IMR-90 (cell line): ENCODE data around the gene MYH10. TPM values are rescaled to one million over a fixed set of nuclear protein-coding genes. Genes with fewer than 3 reads are reported as not detected.

Experiments used
- ATAC-seq: fragments of 200-7000 bp; cut with Tn5 transposase; 2 replicates; pipeline ENCODE4 v1.9.1; 2020; ENCODE audit warnings: low read depth, mild to moderate bottlenecking, moderate library complexity
- BruUV-seq: library from RNA; stranded (reverse); fragments of 400-500 nt; replicated peaks from 2 replicates; lab custom pipeline; 2021; lab: Mats Ljungman, UMichigan
- CTCF ChIA-PET: fragments of 300-600 bp; formaldehyde crosslinking; extraction: SDS; loops from one replicate; lab custom pipeline; 2021; ENCODE audit warnings: antibody characterized with exemption; lab: Yijun Ruan, JAX
- POLR2A ChIA-PET: fragments of 300-600 bp; sonication (Branson Sonifier 250); formaldehyde crosslinking; loops from one replicate; lab custom pipeline; 2022; ENCODE audit warnings: antibody characterized with exemption; ENCODE audit not compliant: unreplicated experiment; lab: Charles Lee
- DNase-seq: peaks from one replicate; pipeline ENCODE4 v3.0.0; 2013
- H2AFZ ChIP-seq: replicated peaks from 2 replicates; pipeline ENCODE3; 2013; ENCODE audit warnings: low read length, mild to moderate bottlenecking; ENCODE audit not compliant: poor library complexity
- H2AK5ac ChIP-seq: 2 replicates; pipeline ENCODE4 v1.6.1; 2013; ENCODE audit warnings: low read depth, low read length, inconsistent platforms
- H2AK9ac ChIP-seq: replicated peaks from 2 replicates; pipeline ENCODE3; 2013; ENCODE audit warnings: mild to moderate bottlenecking, low read depth, low read length, moderate library complexity; ENCODE audit not compliant: poor library complexity
- H2BK120ac ChIP-seq: 2 replicates; pipeline ENCODE4 v1.6.1; 2013; ENCODE audit warnings: low read depth, low read length, inconsistent platforms
- H2BK15ac ChIP-seq: 3 replicates; pipeline ENCODE4 v1.6.1; 2013; ENCODE audit warnings: low read depth, low read length, inconsistent platforms
- H2BK20ac ChIP-seq: 2 replicates; pipeline ENCODE4 v1.6.1; 2013; ENCODE audit warnings: low read depth, mild to moderate bottlenecking, inconsistent platforms, low read length, moderate library complexity
- H2BK5ac ChIP-seq: 2 replicates; pipeline ENCODE4 v1.6.1; 2013; ENCODE audit warnings: mild to moderate bottlenecking, low read depth, low read length, inconsistent platforms; ENCODE audit not compliant: poor library complexity, severe bottlenecking
- H3K14ac ChIP-seq: replicated peaks from 2 replicates; pipeline ENCODE4 v1.6.1; 2013; ENCODE audit warnings: low read depth, low read length, inconsistent platforms
- H3K18ac ChIP-seq: 2 replicates; pipeline ENCODE4 v1.6.1; 2013; ENCODE audit warnings: low read depth, low read length, control low read depth
- H3K23ac ChIP-seq: 2 replicates; pipeline ENCODE4 v1.6.1; 2013; ENCODE audit warnings: low read depth, low read length, inconsistent platforms
- H3K27ac ChIP-seq: 2 replicates; pipeline ENCODE4 v1.5.1; 2013; ENCODE audit warnings: mild to moderate bottlenecking, control low read depth, low read length; ENCODE audit not compliant: insufficient read depth
- H3K27me3 ChIP-seq: 2 replicates; pipeline ENCODE4 v1.6.1; 2013; ENCODE audit warnings: low read length; ENCODE audit not compliant: control insufficient read depth, insufficient read depth
- H3K36me3 ChIP-seq: 2 replicates; pipeline ENCODE4 v1.6.1; 2013; ENCODE audit warnings: low read length, mixed read lengths; ENCODE audit not compliant: control insufficient read depth, insufficient read depth
- H3K4ac ChIP-seq: 2 replicates; pipeline ENCODE4 v1.6.1; 2013; ENCODE audit warnings: low read depth, low read length, inconsistent platforms
- H3K4me1 ChIP-seq: 2 replicates; pipeline ENCODE4 v1.6.1; 2013; ENCODE audit warnings: low read length, mixed read lengths; ENCODE audit not compliant: control insufficient read depth, insufficient read depth
- H3K4me2 ChIP-seq: 2 replicates; pipeline ENCODE4 v1.6.1; 2013; ENCODE audit warnings: low read depth, mild to moderate bottlenecking, control low read depth, low read length, moderate library complexity
- H3K4me3 ChIP-seq: 2 replicates; pipeline ENCODE4 v1.5.1; 2013; ENCODE audit warnings: low read depth, mild to moderate bottlenecking, control low read depth, low read length, moderate library complexity; ENCODE audit not compliant: insufficient read depth
- H3K56ac ChIP-seq: 2 replicates; pipeline ENCODE4 v1.6.1; 2013; ENCODE audit warnings: low read length, inconsistent platforms; ENCODE audit not compliant: insufficient read depth; ENCODE audit errors: extremely low read depth
- H3K79me1 ChIP-seq, 2 experiments: 2 replicates each; pipeline ENCODE4 v1.6.1; 2013; ENCODE audit warnings: low read length in 2 of 2, inconsistent platforms in 1 of 2, low read depth in 1 of 2
- H3K9ac ChIP-seq: 2 replicates; pipeline ENCODE4 v1.6.1; 2013; ENCODE audit warnings: low read depth, low read length, control low read depth
- H3K9me1 ChIP-seq: 2 replicates; pipeline ENCODE4 v1.6.1; 2013; ENCODE audit warnings: low read length, inconsistent platforms; ENCODE audit not compliant: insufficient read depth
- H3K9me3 ChIP-seq: 2 replicates; pipeline ENCODE4 v1.6.1; 2013; ENCODE audit warnings: low read length; ENCODE audit not compliant: control insufficient read depth, insufficient read depth
- H4K20me1 ChIP-seq: 2 replicates; pipeline ENCODE4 v1.6.1; 2013; ENCODE audit warnings: low read length, inconsistent platforms; ENCODE audit not compliant: insufficient read depth
- H4K5ac ChIP-seq: 2 replicates; pipeline ENCODE4 v1.6.1; 2013; ENCODE audit warnings: mild to moderate bottlenecking, low read depth, low read length, control low read depth
- H4K8ac ChIP-seq, 2 experiments: 2 replicates each; pipeline ENCODE4 v1.6.1; 2013; ENCODE audit warnings: low read depth in 2 of 2, low read length in 2 of 2, control low read depth in 1 of 2, inconsistent platforms in 1 of 2
- H4K91ac ChIP-seq: 2 replicates; pipeline ENCODE4 v1.6.1; 2013; ENCODE audit warnings: low read depth, low read length, inconsistent platforms; ENCODE audit not compliant: insufficient read depth
- MAZ ChIP-seq: IDR thresholded peaks from 2 replicates; pipeline ENCODE4 v1.6.1; 2012; ENCODE audit warnings: low read depth, mild to moderate bottlenecking, low read length, improper control_type of control experiment, moderate library complexity, borderline replicate concordance
- POLR2A ChIP-seq: IDR thresholded peaks from 2 replicates; pipeline ENCODE4 v1.6.1; 2012; ENCODE audit warnings: mild to moderate bottlenecking, low read depth, low read length
- WGBS, 2 experiments: methylation state at CpG; one replicate each; pipeline versions ENCODE4 v1.1.5 to v1.1.7; 2013; ENCODE audit warnings: missing lambda C conversion rate in 2 of 2; ENCODE audit not compliant: insufficient read length in 1 of 2; ENCODE audit errors: extremely low coverage in 2 of 2; 5-methylcytosine and 5-hydroxymethylcytosine counted together
- dilution Hi-C: fragments of 300-500 bp; cut with HindIII; formaldehyde crosslinking; loops from one replicate; pipeline ENCODE4 v1.14.3; 2018; ENCODE audit warnings: low sequenced_read_pairs; ENCODE audit not compliant: unreplicated experiment
- in situ Hi-C: fragments of 300-500 bp; cut with MboI; formaldehyde crosslinking; loops from 3 replicates; pipeline ENCODE4 v1.14.3; 2019; ENCODE audit warnings: low sequenced_read_pairs, inconsistent platforms, mixed read lengths
- intact Hi-C: fragments of 100-400 bp; cut with micrococcal nuclease; formaldehyde crosslinking; loops from 2 replicates; pipeline ENCODE4 v1.10.0; 2022
- polyA plus RNA-seq, 3 experiments: library from polyadenylated mRNA; depleted of rRNA; stranded (reverse); fragments of >200 nt; gene quantifications; 2 replicates each; pipeline ENCODE4 v1.2.3, GENCODE V29; 2012; ENCODE audit warnings: low replicate concordance in 1 of 3
- total RNA-seq: library from RNA; depleted of rRNA; stranded (reverse); fragments of >200 nt; gene quantifications from 2 replicates; pipeline ENCODE4 v1.2.3, GENCODE V29; 2012
- TF ChIP-seq, protein P1 (sequence below): fragments of 150-350 bp; IDR thresholded peaks from 2 replicates; pipeline ENCODE4 v1.6.1; 2016; ENCODE audit warnings: low read depth, mild to moderate bottlenecking, low read length, moderate library complexity, borderline replicate concordance

The MYH10 gene
- total and polyA plus RNA-seq, 2 of the 4 experiments (the other 2 are of a cell fraction): 71.2 to 95.2 TPM

DNA sequence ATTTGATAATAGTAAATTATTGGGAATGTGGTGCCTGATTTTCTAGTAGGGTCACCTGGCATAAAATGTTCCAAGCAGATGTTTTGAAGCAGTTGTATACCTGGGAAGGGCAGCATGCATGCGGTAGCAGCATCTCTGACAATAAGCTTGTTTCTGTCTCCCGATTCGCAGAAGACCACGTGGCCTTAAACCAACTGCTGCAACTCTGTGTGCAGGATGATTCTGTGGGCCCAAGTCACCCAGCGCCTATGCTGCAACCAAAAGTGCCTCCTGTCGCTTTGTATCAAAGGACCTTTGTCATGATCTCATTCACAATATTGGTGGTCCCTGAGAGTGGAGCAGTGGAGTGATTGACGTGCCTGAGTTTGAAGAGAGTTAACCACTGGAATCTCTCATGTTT lies 186.8 kb downstream of the MYH10 start:
- H3K56ac ChIP-seq: no peak overlapping the region
- H2BK5ac ChIP-seq: no peak overlapping the region
- peaks cover 24 to 60% of the 10 kb centered on the region in 2 experiments for H3K79me1 ChIP-seq
- no peak for ATAC-seq
- no peaks in the 10 kb centered on the region for H3K9me3 ChIP-seq
- H3K9ac ChIP-seq: no peak overlapping the region
- H4K5ac ChIP-seq: no peak overlapping the region
- no peak for DNase-seq
- no peak overlapping the region for H2BK20ac ChIP-seq
- H3K9me1 ChIP-seq: peaks cover 4% of the 10 kb centered on the region; the same call in 1 of the 2 replicates
- in situ Hi-C loops (no loop called here), intact Hi-C loops (loop anchor here (5.0 kb wide), 1 partner anchor 44 kb away; no protein-coding TSS in a partner anchor), dilution Hi-C loops (no loop called here)
- no peak overlapping the region for H3K27ac ChIP-seq
- no peak overlapping the region for H3K4me2 ChIP-seq
- peaks cover 60% of the 10 kb centered on the region for H4K20me1 ChIP-seq
- peaks cover 2% of the 10 kb centered on the region; the same call in 1 of the 2 replicates for H3K4me1 ChIP-seq
- H2BK120ac ChIP-seq: no peak overlapping the region
- ChIA-PET CTCF (no interaction called here), POLR2A (no interaction called here)
- H3K36me3 ChIP-seq: peaks cover 25% of the 10 kb centered on the region
- H4K8ac ChIP-seq: no peak overlapping the region
- no peak overlapping the region for H2BK15ac ChIP-seq
- H3K4me3 ChIP-seq: no peak overlapping the region
- BruUV-seq: no TSS peak
- H3K18ac ChIP-seq: no peak overlapping the region
- H3K27me3 ChIP-seq: no peaks in the 10 kb centered on the region
- no peak overlapping the region; the same call in 1 of the 2 replicates for H3K23ac ChIP-seq
- no peak overlapping the region for H4K91ac ChIP-seq
- H3K14ac ChIP-seq: no peak overlapping the region
- H2AK9ac ChIP-seq: no peak overlapping the region
- no CpG with 5 or more reads among the region's 7 CpGs for WGBS, 2 experiments
- H2AFZ ChIP-seq: no peak overlapping the region
- no peak overlapping the region for H3K4ac ChIP-seq
- TF ChIP-seq, protein P1, sequence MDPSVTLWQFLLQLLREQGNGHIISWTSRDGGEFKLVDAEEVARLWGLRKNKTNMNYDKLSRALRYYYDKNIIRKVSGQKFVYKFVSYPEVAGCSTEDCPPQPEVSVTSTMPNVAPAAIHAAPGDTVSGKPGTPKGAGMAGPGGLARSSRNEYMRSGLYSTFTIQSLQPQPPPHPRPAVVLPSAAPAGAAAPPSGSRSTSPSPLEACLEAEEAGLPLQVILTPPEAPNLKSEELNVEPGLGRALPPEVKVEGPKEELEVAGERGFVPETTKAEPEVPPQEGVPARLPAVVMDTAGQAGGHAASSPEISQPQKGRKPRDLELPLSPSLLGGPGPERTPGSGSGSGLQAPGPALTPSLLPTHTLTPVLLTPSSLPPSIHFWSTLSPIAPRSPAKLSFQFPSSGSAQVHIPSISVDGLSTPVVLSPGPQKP: no peak
- TF ChIP-seq MAZ: no peak
- TF ChIP-seq POLR2A: no peak
- H2AK5ac ChIP-seq: no peak overlapping the region
